A673 (cell line): ENCODE data around the gene ALDH3B1. TPM values are rescaled to one million over a fixed set of nuclear protein-coding genes. Genes with fewer than 3 reads are reported as not detected.
A peak's percentile ranks its signal among the peaks of the same experiment; 100 is the strongest.

Source experiments
- BruUV-seq: library from RNA; stranded (reverse); fragments of 400-500 nt; replicated peaks from 2 replicates; lab custom pipeline; 2021; lab: Mats Ljungman, UMichigan
- CTCF ChIA-PET: fragments of 300-600 bp; sonication (Branson Sonifier 250); formaldehyde crosslinking; loops from one replicate; lab custom pipeline; 2022; ENCODE audit warnings: antibody characterized with exemption; lab: Charles Lee
- POLR2A ChIA-PET: fragments of 300-600 bp; sonication (Branson Sonifier 250); formaldehyde crosslinking; loops from one replicate; lab custom pipeline; 2022; ENCODE audit warnings: antibody characterized with exemption; ENCODE audit not compliant: low non-redundant PET; lab: Charles Lee
- DNase-seq: peaks from one replicate; pipeline ENCODE4 v3.0.0-alpha.2; 2015; ENCODE audit warnings: low spot score
- H3K27ac ChIP-seq: fragments of 200-600 bp; sonication (generic); 2 replicates; pipeline ENCODE4 v1.5.1; 2016; ENCODE audit warnings: mixed run types, low read depth, mild to moderate bottlenecking, mixed read lengths, antibody characterized with exemption, low read length; ENCODE audit not compliant: poor library complexity, severe bottlenecking
- H3K27me3 ChIP-seq: fragments of 200-600 bp; sonication (generic); replicated peaks from 2 replicates; pipeline ENCODE4 v1.6.1; 2017; ENCODE audit warnings: mixed run types, low read depth, mild to moderate bottlenecking, mixed read lengths, antibody characterized with exemption, low read length; ENCODE audit not compliant: insufficient read depth, poor library complexity
- H3K36me3 ChIP-seq: fragments of 200-600 bp; sonication (generic); 2 replicates; pipeline ENCODE4 v1.6.1; 2016; ENCODE audit warnings: mixed run types, mild to moderate bottlenecking, mixed read lengths, antibody characterized with exemption, low read length; ENCODE audit not compliant: insufficient read depth, poor library complexity, severe bottlenecking
- H3K4me1 ChIP-seq: fragments of 200-600 bp; sonication (generic); 2 replicates; pipeline ENCODE4 v1.6.1; 2017; ENCODE audit warnings: mixed run types, mild to moderate bottlenecking, mixed read lengths, antibody characterized with exemption, low read length; ENCODE audit not compliant: insufficient read depth, poor library complexity, severe bottlenecking
- H3K4me3 ChIP-seq: fragments of 200-600 bp; sonication (generic); 2 replicates; pipeline ENCODE4 v1.5.1; 2016; ENCODE audit warnings: low read depth, mixed run types, mild to moderate bottlenecking, mixed read lengths, low read length; ENCODE audit not compliant: poor library complexity, severe bottlenecking
- H3K9me3 ChIP-seq: fragments of 200-600 bp; sonication (generic); 2 replicates; pipeline ENCODE4 v1.6.1; 2016; ENCODE audit warnings: mixed run types, low read depth, mild to moderate bottlenecking, mixed read lengths, antibody characterized with exemption, low read length; ENCODE audit not compliant: poor library complexity, severe bottlenecking
- CTCF ChIP-seq: fragments of 300-800, 200-600 bp; sonication (generic); conservative IDR thresholded peaks from 2 replicates; pipeline ENCODE4 v1.5.1; 2017; ENCODE audit warnings: low read depth, mild to moderate bottlenecking, antibody characterized with exemption, low read length, moderate library complexity, mixed read lengths
- EZH2 ChIP-seq: fragments of 200-600 bp; sonication (generic); IDR thresholded peaks from 2 replicates; pipeline ENCODE4 v1.6.1; 2017; ENCODE audit warnings: borderline replicate concordance, low read depth, mild to moderate bottlenecking, mixed read lengths, antibody characterized with exemption, low read length; ENCODE audit not compliant: poor library complexity, severe bottlenecking
- intact Hi-C: fragments of 100-400 bp; cut with micrococcal nuclease; formaldehyde crosslinking; loops from one replicate; pipeline ENCODE4 v1.10.0; 2022; ENCODE audit not compliant: unreplicated experiment
- total RNA-seq: library from RNA; stranded (reverse); gene quantifications from 2 replicates; pipeline ENCODE4 v1.2.3, GENCODE V29; 2021

The ALDH3B1 gene
- total RNA-seq, 1 experiment from 2014 or later: not detected

- Histone ChIP-seq H3K27me3 (peaks cover 5% of the 10 kb centered on the region), H3K4me3 (peak overlapping the region; percentile 54), H3K27ac (no peak overlapping the region), H3K36me3 (no peaks in the 10 kb centered on the region), H3K9me3 (no peaks in the 10 kb centered on the region), H3K4me1 (peaks cover 6% of the 10 kb centered on the region)
- no peak for DNase-seq
- ChIA-PET CTCF (no interaction called here), POLR2A (no interaction called here)
- no TSS peak for BruUV-seq
- intact Hi-C loops: loop anchor here (10.0 kb wide), 1 partner anchor 200 kb away; no protein-coding TSS in a partner anchor
- no peak for TF ChIP-seq EZH2
- TF ChIP-seq CTCF: no peak
These were observed 5.4 kb upstream of the ALDH3B1 start for GRCh38 chr11:68004551-68005335.

DNA sequence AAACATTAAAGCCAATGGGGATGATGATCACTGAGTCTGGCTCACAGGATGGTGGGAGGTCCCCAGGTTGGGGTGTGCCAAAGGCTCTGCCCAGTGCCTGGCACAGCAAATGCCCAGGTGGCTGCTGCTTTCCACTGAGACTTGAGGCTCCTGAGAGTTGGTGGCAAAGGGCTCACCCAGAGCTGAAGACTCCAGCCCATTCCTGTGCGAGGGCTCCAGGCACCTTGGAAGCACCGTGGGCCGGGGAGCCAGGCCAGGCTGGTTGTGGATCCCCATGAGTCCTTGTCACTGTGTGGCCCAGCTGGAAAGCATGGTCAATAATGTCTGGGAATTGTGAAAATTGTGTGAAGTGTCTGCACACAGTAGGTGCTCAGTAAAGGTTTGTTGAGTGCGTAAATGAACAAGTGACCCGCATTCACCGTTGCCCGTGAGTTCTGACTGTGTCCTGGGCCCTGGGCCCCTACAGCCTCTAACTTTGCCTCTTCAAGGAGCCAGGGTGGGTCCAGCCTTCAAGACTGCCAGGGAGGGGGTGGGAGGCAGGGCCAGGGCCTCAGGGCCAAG is 3.4 kb upstream of the ALDH3B1 start:
- Histone ChIP-seq H3K4me1 (peaks cover 6% of the 10 kb centered on the region), H3K4me3 (no peak overlapping the region), H3K9me3 (no peaks in the 10 kb centered on the region), H3K27ac (no peak overlapping the region), H3K27me3 (peaks cover 5% of the 10 kb centered on the region), H3K36me3 (no peaks in the 10 kb centered on the region)
- TF ChIP-seq CTCF (no peak), EZH2 (no peak)
- CTCF ChIA-PET: no interaction called here
- intact Hi-C loops: loop anchor here (10.0 kb wide), 1 partner anchor 198 kb away; no protein-coding TSS in a partner anchor
- BruUV-seq: no TSS peak
- DNase-seq: no peak
- POLR2A ChIA-PET: interaction anchor here (0.6 kb wide), 1 partner anchor 24 kb away, joined by 3 read pairs; no protein-coding TSS in a partner anchor

GRCh38 chr11:68007498-68008380 is 2.4 kb upstream of the ALDH3B1 start:
- intact Hi-C loops: loop anchor here (10.0 kb wide), 1 partner anchor 197 kb away; no protein-coding TSS in a partner anchor
- CTCF ChIA-PET: no interaction called here
- no TSS peak for BruUV-seq
- TF ChIP-seq CTCF: no peak
- no peak for TF ChIP-seq EZH2
- Histone ChIP-seq H3K27ac (no peak overlapping the region), H3K36me3 (no peaks in the 10 kb centered on the region), H3K4me1 (peaks cover 6% of the 10 kb centered on the region), H3K9me3 (no peaks in the 10 kb centered on the region), H3K4me3 (no peak overlapping the region), H3K27me3 (peaks cover 5% of the 10 kb centered on the region)
- no peak for DNase-seq
- POLR2A ChIA-PET: interaction anchor here (0.5 kb wide), 1 partner anchor 944 kb away, joined by 3 read pairs; no protein-coding TSS in a partner anchor
